MM.1S (cell line): ENCODE measurements around the gene ZNF175.

Experiments
- DNase-seq: peaks from one replicate; pipeline ENCODE4 v3.0.0-alpha.2; 2015
- H2AFZ ChIP-seq: fragments of 300-600 bp; sonication (generic); 2 replicates; pipeline ENCODE4 v1.6.0; 2016; ENCODE audit warnings: antibody characterized with exemption, low read length
- H3F3A ChIP-seq: fragments of 300-600 bp; sonication (generic); 2 replicates; pipeline ENCODE4 v1.6.1; 2016; ENCODE audit warnings: mild to moderate bottlenecking, antibody characterized with exemption, low read length, moderate library complexity, mixed read lengths; ENCODE audit not compliant: insufficient read depth
- H3K27ac ChIP-seq: fragments of 300-600 bp; sonication (generic); 2 replicates; pipeline ENCODE4 v1.5.1; 2016; ENCODE audit warnings: mild to moderate bottlenecking, low read length
- H3K27me3 ChIP-seq: fragments of 300-600 bp; sonication (generic); replicated peaks from 2 replicates; pipeline ENCODE4 v1.6.0; 2016; ENCODE audit warnings: low read length; ENCODE audit not compliant: insufficient read depth
- H3K36me3 ChIP-seq: fragments of 300-600 bp; sonication (generic); replicated peaks from 2 replicates; pipeline ENCODE4 v1.6.1; 2016; ENCODE audit warnings: mild to moderate bottlenecking, low read length, mixed read lengths; ENCODE audit not compliant: insufficient read depth
- H3K4me1 ChIP-seq: fragments of 300-600 bp; sonication (generic); 2 replicates; pipeline ENCODE4 v1.6.1; 2016; ENCODE audit warnings: low read length, mixed read lengths
- H3K4me2 ChIP-seq: fragments of 300-600 bp; sonication (generic); 2 replicates; pipeline ENCODE4 v1.6.0; 2016; ENCODE audit warnings: low read depth, low read length
- H3K4me3 ChIP-seq: fragments of 300-600 bp; sonication (generic); 2 replicates; pipeline ENCODE4 v1.5.1; 2016; ENCODE audit warnings: low read length, mixed read lengths
- H3K79me2 ChIP-seq: fragments of 300-600 bp; sonication (generic); 2 replicates; pipeline ENCODE4 v1.6.1; 2016; ENCODE audit warnings: mixed run types, low read length, mixed read lengths
- H3K9ac ChIP-seq: fragments of 300-600 bp; sonication (generic); 2 replicates; pipeline ENCODE4 v1.6.1; 2016; ENCODE audit warnings: low read length, mixed read lengths
- H3K9me2 ChIP-seq: fragments of 300-600 bp; sonication (generic); replicated peaks from 2 replicates; pipeline ENCODE4 v1.6.1; 2016; ENCODE audit warnings: mild to moderate bottlenecking, low read length, mixed read lengths; ENCODE audit not compliant: insufficient read depth
- H3K9me3 ChIP-seq: fragments of 300-600 bp; sonication (generic); replicated peaks from 2 replicates; pipeline ENCODE4 v1.6.1; 2016; ENCODE audit warnings: mild to moderate bottlenecking, low read length, mixed read lengths; ENCODE audit not compliant: insufficient read depth
- H4K20me1 ChIP-seq: fragments of 300-600 bp; sonication (generic); 2 replicates; pipeline ENCODE4 v1.6.1; 2016; ENCODE audit warnings: mild to moderate bottlenecking, low read length, moderate library complexity, mixed read lengths; ENCODE audit not compliant: insufficient read depth
- CTCF ChIP-seq: fragments of 300-600 bp; sonication (generic); IDR thresholded peaks from 2 replicates; pipeline ENCODE4 v1.5.1; 2016; ENCODE audit warnings: antibody characterized with exemption, low read length, mixed read lengths
- EZH2 ChIP-seq: fragments of 300-600 bp; sonication (generic); optimal IDR thresholded peaks from 2 replicates; pipeline ENCODE3; 2017; ENCODE audit warnings: low read depth, mild to moderate bottlenecking, antibody characterized with exemption, low read length, mixed read lengths
- EZH2phosphoT487 ChIP-seq: fragments of 300-600 bp; sonication (generic); IDR thresholded peaks from 2 replicates; pipeline ENCODE4 v1.6.1; 2018; ENCODE audit warnings: antibody characterized with exemption, low read length

The ZNF175 gene

GRCh38 chr19:51524666-51525264 is 46.3 kb upstream of the ZNF175 start:
- no peaks in the 10 kb centered on the region for H3K4me1 ChIP-seq
- no peak for DNase-seq
- H4K20me1 ChIP-seq, result no peaks in the 10 kb centered on the region
- no peaks in the 10 kb centered on the region for H3F3A ChIP-seq
- H3K27ac ChIP-seq, result no peak overlapping the region
- H3K4me2 ChIP-seq, result no peak overlapping the region
- H3K36me3 ChIP-seq, result no peaks in the 10 kb centered on the region
- no peaks in the 10 kb centered on the region for H3K9me3 ChIP-seq
- H3K9ac ChIP-seq, result no peak overlapping the region
- no peaks in the 10 kb centered on the region for H3K9me2 ChIP-seq
- H3K4me3 ChIP-seq, result no peak overlapping the region
- H2AFZ ChIP-seq, result no peak overlapping the region
- no peaks in the 10 kb centered on the region for H3K79me2 ChIP-seq
- no peaks in the 10 kb centered on the region for H3K27me3 ChIP-seq
- no peak for TF ChIP-seq CTCF
- no peak for TF ChIP-seq EZH2phosphoT487

GRCh38 chr19:51525651-51526050 is 45.4 kb upstream of the ZNF175 start:
- no peak for TF ChIP-seq EZH2phosphoT487
- TF ChIP-seq CTCF, result no peak
- no peak for TF ChIP-seq EZH2
- H3K4me1 ChIP-seq, result no peaks in the 10 kb centered on the region
- no peaks in the 10 kb centered on the region for H3K79me2 ChIP-seq
- no peaks in the 10 kb centered on the region for H3K9me3 ChIP-seq
- H3K4me2 ChIP-seq, result no peak overlapping the region
- no peaks in the 10 kb centered on the region for H3K36me3 ChIP-seq
- no peaks in the 10 kb centered on the region for H3K9me2 ChIP-seq
- no peaks in the 10 kb centered on the region for H3F3A ChIP-seq
- H4K20me1 ChIP-seq, result no peaks in the 10 kb centered on the region
- no peak overlapping the region for H2AFZ ChIP-seq
- H3K4me3 ChIP-seq, result no peak overlapping the region
- H3K27ac ChIP-seq, result no peak overlapping the region
- no peaks in the 10 kb centered on the region for H3K27me3 ChIP-seq
- DNase-seq, result no peak
- no peak overlapping the region for H3K9ac ChIP-seq

- Histone ChIP-seq H3K27ac (no peak overlapping the region), H3K79me2 (no peaks in the 10 kb centered on the region), H3K9me2 (no peaks in the 10 kb centered on the region), H3K9ac (no peak overlapping the region), H3K36me3 (no peaks in the 10 kb centered on the region), H3K4me1 (no peaks in the 10 kb centered on the region), H3K4me3 (no peak overlapping the region), H3K27me3 (no peaks in the 10 kb centered on the region), H3K4me2 (no peak overlapping the region), H3K9me3 (no peaks in the 10 kb centered on the region), H4K20me1 (no peaks in the 10 kb centered on the region), H2AFZ (no peak overlapping the region), H3F3A (no peaks in the 10 kb centered on the region)
- TF ChIP-seq CTCF (no peak), EZH2phosphoT487 (no peak), EZH2 (no peak)
- DNase-seq, result no peak
These were observed 41.8 kb upstream of the ZNF175 start for GRCh38 chr19:51529301-51529700.
